HG02678 (cell line): ENCODE measurements around the gene NOXA1.

Source experiments
- ATAC-seq: cut with Tn5 transposase; IDR thresholded peaks from one replicate; pipeline ENCODE4 v1.9.1; 2021; ENCODE audit warnings: mild to moderate bottlenecking, moderate library complexity; ENCODE audit not compliant: unreplicated experiment

NOXA1 gene

DNA sequence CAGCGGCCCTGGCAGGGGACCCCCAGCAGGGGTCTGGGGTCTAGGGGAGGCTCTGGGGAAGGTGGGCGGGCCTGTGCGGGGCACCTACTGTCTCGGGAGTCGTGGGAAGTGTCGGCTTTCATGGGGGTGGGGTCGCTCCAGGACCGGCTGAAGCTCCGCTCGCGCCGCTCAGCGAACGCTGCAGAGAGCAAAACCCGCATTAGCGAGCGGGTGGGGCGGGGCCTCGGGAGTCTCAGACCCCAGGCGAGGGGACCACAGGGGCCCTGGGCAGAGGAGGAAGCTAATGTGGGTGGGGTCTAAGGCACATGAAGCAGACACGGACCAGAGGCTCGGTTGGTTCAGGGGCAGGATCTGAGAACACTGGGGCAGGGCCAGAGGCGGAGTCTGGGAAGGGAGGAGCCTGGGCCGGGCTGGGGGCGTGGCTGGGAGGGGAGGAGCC is 30.5 kb downstream of the NOXA1 start:
- ATAC-seq = peak; percentile 68

DNA sequence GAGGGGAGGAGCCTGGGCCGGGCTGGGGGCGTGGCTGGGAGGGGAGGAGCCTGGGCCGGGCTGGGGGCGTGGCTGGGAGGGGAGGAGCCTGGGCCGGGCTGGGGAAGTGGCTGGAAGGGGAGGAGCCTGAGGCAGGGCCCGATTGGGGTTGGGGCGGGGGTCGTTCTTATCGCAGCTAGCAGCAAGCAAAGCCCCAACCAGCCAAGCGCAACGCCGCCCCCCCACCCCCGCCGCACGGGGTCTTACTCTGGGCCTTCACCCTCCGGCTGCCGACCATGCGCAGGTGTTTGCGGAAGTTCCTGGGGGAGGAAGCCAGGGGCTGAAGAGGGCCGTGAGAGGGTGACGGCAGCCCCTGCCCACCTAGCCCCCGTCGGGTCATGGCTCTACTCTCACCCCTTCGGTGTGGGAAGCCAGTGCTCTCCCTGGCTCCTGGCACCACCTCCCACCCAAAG is 31.0 kb downstream of the NOXA1 start:
- no peak for ATAC-seq

DNA sequence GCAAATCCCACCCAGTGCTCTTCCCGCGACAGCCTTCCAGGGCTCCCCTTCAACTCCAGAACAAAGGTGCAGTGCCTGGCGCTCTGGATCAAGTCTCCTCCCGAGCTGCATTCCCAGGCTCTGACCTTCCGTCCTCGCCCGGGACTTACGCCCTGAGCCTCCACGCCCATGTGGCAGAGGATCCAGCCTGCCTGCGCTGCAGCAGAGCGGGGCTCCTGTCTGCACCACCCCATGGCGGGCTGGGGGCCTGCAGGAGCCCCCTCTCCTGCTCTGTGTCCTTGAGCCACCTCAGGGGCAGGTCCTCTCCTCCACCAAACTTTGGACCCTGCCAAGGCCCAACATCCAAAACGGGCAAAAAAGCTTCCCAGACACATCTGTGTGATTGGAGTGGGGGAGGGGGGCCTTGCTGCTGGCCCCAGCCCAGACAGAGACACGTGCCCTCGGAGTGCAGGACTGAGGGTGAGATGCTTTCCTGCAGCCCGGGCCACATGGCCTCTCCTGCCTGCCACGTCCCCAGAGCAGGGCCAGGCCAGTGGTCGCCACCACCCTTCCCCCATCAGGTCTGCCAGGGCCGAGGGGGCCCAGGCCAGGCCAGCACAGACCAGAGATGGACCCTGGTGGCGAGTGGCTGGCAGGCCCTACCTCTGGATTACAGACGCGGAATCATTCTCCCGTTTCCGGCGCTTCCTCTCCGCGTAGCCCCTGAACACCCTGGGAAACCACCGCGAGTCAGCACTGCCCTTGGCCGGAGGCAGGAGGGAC is 31.6 kb downstream of the NOXA1 start:
- ATAC-seq = no peak

DNA sequence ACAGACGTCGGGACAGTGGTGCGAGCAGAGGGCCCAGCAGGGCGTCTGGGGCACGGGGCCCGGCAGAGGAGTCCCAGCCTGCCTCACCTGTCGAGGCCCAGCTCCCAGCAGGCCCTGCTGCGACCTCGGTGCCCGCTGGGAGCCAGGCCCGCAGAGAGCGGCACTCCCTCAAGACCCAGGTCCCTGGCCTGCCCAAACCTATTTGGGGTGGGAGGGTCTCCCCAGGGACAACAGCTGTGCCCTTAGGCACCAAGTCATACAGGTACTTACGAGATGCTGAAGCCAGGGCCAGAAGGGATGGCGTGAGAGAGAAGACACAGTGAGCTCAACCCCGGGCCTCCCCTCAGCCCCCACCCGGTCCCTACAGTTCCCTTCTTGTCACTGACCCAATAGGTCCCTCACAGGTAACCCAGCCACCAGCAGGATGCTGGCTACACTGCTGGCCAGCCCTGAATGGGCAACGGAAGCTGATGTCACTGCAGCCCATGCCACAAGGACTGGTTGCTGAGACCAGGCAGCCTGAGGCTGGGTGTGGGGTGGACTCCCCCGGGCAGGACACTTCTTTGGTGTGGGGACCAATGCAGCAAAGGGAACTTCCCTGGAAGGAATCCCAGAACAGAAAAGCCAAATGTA is 32.3 kb downstream of the NOXA1 start:
- ATAC-seq = no peak

DNA sequence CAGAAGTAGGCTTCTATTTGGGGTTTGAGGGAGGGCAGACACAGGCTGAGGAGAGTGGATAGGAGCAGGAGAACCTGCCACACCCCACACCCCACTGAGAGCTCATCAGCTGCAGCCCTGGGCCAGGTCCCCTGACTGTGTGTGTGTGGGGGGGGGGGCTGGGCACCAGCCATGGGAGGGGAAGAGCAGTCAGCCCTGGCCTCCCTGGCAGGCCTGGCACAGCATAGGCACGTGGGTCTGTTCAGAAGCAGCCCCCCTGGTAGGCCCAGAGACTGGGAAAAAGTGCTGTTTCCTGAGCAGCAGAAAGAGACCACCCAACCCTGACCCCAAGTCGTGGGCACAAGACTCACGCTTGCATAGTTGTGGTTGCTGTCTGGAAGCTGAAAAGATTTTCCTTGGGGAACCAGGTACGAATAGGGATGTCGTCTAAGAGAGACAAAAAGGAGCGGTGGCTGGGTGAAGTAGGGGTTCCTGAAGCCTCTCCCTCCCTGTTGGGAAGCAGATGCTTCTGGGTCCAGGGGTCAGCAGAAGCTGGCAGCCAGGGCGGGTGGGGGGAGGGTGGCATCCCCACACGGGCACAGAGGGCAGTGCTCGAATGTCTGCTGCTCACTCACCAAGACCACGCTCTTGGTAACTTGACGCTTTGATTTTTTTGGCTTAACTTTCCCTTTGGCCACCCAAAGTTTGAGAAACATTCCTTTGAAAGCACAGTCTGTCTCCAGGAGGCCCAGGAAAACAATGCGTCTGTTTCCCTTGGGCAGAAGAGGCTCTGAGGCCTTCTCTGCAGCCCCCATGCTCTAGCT is 33.1 kb downstream of the NOXA1 start:
- no peak for ATAC-seq

DNA sequence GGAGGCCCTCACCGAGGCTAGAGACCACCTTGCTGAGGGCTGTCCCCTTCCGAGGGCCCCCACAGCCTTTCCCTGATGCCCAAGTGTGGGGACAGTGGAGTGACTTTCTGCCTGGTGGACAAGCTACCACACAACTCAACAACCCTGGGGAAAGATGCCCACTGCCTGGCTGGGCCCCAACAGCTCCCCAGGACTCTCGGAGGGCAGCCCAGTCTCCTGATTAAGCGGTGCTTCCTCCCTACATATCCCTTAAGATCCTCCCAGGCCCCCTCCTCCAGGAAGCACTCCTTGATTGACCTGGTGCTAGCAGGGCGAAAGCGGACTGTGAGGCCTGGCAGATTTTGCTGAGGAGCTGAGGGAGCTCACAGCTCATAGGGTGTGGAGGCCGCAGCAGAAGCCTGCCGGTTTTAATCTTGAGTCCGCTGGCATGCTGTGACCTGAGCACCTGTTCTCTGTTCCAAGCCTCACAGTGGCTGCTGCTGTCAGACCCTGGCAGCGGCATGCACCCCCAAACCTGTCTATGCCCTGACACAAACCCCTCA is 33.7 kb downstream of the NOXA1 start:
- no peak for ATAC-seq

DNA sequence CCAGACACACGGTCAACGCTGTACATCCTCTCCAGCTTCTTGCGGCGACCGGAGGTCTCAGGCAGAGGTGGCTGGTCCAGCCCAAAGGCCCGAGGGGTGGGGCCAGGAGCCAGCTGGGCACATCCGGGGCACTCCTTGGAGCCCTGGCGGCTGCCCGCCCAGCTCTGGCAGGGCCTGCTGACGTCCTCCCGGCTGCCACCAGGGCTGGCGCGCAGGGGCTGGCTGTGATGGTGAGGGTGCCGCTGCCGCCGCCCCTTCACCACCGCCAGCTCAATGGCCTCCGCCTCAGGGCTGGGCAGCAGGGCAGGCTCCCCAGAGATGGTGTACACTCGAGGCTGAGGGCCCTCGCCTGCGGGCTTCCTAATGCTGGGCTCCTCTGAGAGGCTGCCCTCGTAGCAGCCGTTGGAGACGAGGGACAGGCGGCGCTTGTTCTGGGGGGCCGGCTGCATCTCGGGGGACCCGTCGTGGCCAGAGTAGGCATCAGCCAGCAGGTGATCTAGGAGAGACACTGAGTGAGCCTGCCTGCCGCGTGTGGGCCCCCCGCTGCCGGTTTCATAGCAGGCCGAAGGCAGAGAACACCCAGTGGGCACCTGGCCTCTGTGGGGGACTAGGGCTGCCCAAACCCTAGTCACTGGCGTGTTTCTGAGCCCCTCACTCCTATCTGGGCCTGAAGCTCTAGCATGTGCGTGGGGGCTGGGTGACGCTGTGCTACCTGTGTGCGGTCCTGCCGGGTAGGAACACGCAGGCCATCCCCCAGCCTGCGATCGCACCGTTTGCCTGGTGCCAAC is 34.4 kb downstream of the NOXA1 start:
- no peak for ATAC-seq

DNA sequence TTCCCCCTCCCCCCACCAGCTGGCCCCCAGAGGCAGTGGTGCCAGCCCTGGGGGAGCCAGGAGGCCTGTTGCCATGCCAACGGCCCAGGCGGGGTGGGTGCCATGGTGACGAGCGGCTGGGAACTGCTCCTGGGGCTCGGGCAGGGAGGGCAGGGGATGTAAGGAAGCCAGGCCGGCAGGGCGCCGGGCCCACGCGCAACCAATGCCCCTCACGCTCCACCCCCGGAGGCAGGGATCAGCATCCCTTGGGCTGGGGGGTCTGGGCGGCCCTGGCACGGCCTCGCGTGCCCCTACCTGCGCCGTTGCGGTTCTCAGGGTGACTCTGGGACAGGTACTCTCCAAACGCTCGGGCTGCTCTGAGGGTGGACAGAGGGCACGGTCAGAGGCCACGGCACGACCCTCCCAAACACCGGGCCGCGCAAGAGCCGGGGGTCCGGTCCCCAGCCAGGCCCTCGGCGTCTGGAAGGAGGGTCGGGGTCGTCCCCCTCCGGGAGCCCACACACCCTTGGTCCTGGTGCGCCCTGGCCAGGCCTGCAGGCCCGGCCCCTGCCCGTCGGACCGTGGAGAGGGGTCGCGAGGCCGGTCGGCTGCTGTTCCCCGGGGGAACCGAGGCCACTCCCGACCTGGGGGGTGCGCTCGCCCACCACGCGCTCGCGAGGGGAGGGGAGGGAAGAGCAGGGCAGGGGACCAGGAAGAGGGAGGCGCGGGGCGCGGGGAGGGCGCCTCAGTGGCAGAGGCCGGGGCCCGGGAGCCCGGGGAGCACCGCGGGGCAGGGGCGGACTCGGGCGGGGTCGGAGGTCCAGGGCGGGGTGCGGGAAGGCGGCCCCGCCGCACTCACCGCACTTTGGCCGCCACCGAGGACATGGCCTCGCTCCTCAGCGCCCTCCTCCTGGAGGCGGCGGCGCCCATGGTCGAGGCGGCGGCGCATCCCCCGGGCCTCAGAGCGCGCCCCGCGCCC is 35.3 kb downstream of the NOXA1 start:
- ATAC-seq = peak; percentile 16

DNA sequence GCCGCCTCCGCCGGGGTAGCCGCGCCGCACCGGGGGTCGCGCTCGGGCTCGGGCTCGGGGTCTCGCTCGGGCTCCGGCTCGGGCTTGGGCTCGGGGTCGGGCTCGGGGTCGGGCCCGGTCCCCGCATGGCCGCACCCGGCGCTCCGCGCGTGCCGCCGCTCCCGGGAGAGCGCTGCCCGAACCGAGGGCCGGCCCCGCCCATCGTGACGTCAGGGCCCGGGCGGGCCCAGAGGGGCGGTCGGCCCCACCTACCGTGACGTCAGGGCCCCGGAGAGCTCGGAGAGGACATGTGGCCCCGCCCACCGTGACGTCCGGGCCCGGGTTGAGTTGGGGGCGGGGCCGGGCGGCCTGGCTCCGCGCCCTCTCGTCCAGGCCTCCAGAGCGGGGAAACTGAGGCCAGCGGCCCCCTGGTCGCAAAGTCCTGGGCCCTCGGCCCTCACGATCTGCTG is 36.0 kb downstream of the NOXA1 start, which contains the start of gene NSMF:
Gene NSMF, minus strand, starts transcription at position 183 of the 449 bp plus-strand sequence. CDS start 232 bp downstream, outside the sequence.
- peak; percentile 72 for ATAC-seq

DNA sequence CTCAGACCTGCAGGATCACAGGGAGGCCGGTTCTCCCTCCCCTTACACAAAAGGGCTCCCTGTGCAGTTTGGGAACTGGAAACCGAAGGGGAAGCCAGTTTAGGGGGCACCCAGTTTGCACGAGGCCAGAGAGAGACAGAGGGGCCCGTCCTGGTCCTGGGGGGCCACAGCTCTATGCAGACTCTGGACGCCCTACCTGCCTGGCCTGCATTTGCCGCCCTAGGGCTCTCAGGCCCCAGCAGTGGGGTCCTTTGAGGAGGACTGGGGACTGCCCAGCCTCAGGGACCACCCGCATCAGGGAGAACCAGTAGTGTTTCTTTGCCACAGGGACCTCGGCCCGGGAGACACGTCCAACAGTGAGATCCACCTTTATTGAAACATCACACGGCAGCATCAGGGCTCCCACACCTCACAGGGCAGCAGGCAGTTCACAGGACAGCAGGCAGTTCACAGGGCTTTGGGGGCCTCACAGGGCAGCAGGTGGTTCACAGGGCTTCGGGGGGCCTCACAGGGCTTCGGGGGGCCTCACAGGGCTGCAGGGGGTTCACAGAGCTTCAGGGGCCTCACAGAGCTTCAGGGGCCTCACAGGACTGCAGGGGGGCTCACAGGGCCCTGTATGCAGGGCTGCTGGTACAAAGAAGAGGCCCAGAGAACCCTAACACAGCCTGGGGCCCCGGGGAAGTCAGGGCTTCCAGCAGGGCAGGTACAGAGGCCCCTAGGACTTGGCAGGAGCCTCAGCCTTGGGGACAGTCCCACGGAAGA is 36.6 kb downstream of the NOXA1 start:
- ATAC-seq = no peak

DNA sequence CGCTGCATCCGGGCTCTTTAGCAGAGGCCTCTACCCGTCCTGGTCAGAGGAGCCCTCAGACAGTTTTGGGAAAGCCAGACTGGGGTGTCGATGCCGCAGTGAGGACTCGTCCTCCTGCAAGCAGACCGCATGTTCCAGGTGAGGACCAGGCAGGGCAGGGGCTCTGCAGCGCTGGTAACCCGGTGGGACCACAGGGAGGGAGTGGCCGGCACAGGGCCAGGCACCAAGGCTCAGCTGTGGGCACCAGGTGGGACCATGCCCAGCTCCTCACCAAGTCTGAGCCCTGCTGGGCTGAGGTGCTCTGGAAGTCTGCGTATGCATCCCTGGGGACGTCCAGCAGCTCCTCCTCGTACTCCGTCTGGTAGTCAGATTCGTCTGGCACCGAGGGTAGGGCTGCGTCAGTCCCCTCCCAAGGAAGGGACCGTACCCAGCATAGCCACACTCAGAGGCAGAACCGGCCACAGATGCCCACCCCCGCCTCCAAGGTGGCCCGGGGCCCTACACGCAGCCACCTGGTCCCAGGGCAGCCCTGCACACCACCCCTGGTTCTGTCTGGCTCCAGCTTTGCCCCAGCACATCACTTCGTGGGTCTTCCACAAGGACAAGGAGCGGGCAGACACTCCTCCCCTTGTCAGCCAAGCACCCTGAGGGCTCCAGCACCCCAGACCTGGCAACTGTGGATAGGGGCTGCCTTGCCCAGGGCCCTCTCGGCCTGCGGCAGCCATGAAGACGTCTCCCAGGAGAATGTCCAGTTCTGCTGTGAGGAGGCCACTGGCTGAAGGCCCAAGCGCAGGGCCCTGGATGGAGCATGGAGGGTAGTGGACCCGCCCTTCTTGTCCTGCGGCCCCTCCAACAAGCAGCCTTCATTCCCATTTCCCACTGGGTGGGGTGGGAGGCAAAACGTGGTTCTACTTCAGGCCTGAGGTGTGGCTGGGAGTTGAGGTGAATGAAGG is 37.4 kb downstream of the NOXA1 start:
- ATAC-seq = no peak

DNA sequence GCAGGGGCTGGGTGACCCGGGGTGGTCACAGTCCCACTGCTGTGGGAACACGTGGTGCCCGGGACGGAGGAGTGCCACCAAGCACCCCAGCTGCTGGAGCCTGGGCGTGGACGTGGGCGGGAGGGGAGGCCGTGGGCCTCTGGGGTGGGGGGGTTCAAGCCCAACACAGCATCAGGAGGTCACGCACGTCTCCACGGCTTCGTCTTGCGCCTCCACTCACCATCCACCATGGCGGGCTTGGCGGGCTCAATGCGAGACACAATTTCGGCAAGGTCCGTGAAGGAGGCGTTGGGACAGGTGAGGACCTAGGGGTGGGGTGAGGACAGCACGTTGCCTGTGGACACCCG is 38.1 kb downstream of the NOXA1 start:
- ATAC-seq = no peak

DNA sequence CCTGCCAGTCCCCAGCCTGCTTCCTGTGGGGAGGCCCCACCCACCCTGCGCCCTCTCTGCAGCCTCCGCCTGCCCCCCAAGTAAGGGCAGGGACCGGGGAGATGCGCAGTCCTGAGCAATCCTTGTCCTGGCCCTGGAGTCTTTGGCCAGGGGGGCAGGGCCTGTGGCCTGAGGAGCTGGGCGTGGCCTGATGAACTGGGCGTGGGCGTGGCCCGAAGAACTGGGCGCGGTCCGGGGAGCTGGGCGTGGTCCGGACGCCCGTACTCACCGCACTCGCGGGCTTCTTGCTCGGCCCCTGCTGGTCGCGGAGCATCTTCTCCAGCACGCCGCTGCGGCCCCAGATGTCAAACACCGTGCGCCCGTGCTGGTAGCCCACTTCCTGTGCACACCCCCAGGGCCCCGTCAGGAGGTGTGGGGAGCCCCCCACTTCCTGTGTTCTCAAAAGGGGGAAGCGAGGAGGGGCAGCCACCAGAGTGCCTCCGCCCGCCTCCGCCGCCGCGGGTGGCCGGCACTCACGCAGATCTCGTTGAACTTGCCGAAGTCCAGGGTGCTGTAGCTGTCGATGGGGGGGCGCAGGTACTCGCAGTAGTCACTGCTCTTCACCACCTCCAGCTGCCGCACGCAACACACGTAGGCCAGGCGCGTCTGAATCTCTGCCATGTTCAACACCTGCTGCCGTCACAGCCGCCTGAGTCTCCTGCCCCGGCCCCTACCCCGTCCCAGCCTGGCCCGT is 38.6 kb downstream of the NOXA1 start:
- ATAC-seq = peak; percentile 32

DNA sequence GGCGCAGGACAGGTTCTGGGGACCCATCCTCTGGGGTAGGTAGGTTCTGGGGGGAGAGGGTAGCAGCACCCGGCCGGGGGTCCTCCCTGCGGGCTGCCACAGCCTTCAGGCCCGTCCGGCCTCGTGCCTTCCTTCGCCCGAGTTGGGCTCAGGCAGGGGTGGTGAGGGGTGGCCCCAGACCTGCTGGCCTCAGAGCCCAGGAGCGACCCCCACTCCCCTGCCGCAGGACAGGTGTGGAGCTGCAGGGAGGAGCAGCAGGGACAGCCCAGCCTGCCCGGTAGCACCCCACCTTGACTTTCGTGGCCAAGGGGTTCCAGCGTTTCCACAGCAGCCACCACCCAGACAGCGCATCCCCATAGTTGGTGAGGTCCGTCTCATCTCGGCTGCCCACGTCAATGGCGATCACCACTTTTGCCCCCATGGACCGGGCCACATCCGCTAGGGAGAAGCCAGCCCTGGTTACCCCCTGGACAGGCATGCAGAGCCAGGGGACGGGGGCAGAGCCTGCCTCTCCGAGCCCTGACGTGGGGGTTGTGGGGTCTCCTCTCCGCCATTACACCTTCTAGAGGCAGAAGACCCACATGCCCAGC is 39.3 kb downstream of the NOXA1 start:
- no peak for ATAC-seq

DNA sequence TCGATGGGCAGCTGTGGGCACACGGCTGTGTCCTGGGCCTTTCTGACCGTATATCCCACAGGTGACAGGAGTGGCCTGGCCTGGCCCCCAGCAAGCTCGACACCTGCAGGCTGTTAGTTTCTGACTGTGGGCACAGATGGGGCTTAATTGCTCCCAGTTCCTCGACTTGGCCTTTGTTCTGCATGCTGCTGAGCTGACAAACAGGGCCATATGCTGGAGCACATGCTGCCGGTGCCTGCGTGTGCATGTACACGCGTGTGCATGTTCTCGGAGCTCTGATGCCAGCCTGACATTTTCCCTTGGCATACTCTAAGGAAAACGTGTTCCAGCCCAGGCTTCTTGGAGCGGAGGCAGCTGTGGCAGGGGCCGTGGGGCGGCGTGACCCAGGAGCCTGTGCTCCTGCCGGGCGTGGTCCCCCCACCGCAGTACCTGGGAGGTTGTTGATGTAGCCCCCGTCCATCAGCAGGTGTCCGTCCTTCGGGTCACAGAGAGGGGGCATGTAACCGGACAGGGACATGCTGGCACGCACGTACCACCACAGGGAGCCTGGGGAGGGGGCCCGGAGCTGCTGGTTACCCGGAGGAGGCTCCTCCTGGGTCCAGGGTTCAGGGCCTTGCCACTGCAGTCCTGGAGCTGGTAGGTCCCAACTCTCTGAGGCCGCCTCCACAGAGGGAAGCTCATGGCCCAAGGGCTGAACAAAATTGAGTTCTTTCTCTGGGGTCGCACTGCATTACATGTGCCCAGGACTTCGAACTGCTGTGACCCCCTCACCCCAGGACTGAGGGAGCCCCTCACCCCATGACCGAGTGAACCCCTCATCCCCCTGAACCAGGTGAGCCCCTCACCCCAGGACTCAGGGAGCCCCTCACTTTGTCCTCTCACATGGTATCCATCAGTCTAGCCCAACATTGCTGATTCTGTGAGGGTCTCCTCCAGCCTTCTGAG is 40.1 kb downstream of the NOXA1 start:
- ATAC-seq = no peak
